ENCODE results near the gene GNG4. TPM values are rescaled to one million over a fixed set of nuclear protein-coding genes. Genes with fewer than 3 reads are reported as not detected.
"Not testable (repeated sequence)": the region's sequence is repeated elsewhere in the genome, so short reads cannot be mapped to it uniquely, and the experiment has no call there.

GNG4 gene
- total and polyA plus RNA-seq, 7 donors: 0.04 to 0.41 (median 0.05) TPM; not detected in 4

DNA sequence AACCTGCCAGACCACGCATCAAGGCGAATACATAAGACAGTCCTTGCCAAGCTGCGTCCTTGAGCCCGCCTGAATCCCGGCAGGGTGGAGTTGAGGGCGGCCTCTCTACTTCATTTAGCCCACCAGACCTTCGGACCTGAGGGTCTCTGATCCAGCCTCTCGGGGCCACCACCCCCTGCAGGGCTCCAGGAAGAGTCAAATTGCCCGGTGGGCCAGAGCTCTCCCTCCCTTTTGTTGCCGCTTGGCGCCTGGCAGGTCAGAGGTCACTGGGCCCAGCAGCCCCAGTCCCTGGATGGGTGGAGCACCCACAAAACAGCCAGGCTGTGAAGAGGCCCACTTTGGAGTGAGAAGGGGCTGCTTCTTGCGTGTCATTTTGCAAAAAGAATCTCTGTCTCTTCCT, 9.0 kb downstream of the GNG4 start:
- no peaks in the 10 kb centered on the region for H3K4me1 ChIP-seq
- no peak overlapping the region for H3K4me3 ChIP-seq
- no peaks in the 10 kb centered on the region for H3K9me3 ChIP-seq
- H3K27ac ChIP-seq: no peak overlapping the region
- H3K27me3 ChIP-seq (ENCODE audit: insufficient read depth in 3 of 3, low read length in 2 of 3): peaks cover 0 to 37% (median 6%) of the 10 kb centered on the region in 3 donors
- TF ChIP-seq, protein P1, sequence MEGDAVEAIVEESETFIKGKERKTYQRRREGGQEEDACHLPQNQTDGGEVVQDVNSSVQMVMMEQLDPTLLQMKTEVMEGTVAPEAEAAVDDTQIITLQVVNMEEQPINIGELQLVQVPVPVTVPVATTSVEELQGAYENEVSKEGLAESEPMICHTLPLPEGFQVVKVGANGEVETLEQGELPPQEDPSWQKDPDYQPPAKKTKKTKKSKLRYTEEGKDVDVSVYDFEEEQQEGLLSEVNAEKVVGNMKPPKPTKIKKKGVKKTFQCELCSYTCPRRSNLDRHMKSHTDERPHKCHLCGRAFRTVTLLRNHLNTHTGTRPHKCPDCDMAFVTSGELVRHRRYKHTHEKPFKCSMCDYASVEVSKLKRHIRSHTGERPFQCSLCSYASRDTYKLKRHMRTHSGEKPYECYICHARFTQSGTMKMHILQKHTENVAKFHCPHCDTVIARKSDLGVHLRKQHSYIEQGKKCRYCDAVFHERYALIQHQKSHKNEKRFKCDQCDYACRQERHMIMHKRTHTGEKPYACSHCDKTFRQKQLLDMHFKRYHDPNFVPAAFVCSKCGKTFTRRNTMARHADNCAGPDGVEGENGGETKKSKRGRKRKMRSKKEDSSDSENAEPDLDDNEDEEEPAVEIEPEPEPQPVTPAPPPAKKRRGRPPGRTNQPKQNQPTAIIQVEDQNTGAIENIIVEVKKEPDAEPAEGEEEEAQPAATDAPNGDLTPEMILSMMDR (IDR thresholded peaks at IDR 0.05): no peak
- ATAC-seq: no peak
- DNase-seq: no peak
- 74 to 78% (median 76%) methylated on average over 12 of the region's 12 CpGs for WGBS, 3 donors
- intact Hi-C loops (cut with DNase I): no loop called here
- no peaks in the 10 kb centered on the region for H3K36me3 ChIP-seq (ENCODE audit: insufficient read depth in 1 of 2, low read depth in 1 of 2)

DNA sequence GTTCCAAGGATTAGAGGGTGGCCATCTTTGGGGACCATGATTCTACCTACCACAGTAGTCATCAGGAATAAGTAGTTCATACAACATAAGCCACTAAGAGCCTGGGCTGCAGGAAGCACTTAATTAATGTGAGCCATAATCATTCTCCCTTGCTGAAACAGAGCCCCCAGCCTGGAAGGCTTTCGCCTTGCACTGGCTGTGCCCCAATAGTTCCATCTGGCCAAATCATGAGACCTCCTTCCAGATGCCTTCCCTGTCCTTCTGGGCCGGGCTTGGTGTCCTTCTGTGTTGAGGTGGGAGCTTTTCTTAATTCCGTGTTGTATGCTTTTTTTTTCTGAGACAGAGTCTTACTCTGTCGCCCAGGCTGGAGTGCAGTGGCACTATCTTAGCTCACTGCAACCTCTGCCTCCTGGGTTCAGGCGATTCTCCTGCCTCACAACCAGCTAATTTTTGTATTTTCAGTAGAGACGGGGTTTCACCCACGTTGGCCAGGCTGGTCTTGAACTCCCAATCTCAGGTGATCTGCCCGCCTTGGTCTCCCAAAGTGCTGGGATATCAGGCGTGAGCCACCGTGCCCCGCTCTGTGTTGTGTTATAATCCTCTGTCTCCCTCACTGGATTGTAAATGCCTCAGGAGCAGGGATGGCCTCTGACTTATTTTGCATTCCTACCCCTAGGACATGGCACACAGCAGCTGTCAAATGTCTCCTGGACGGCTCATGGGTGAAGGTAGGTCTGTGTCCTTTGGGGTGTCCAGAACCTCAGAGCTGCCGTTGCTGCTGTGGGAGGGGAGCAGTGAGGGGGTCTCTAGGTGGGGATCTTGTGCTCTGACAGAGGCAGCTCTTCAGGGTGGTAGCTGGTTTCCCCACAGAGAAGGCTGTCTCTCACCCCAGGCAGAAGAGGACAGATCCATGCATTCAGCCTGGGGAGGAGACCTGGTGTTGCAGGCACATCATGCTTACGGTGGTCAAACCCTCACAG, 10.1 kb downstream of the GNG4 start:
- no peaks in the 10 kb centered on the region for H3K4me1 ChIP-seq
- intact Hi-C loops (cut with DNase I): no loop called here
- no peak for ATAC-seq
- TF ChIP-seq, protein P1 (IDR thresholded peaks at IDR 0.05): no peak
- 71 to 82% (median 82%) methylated on average over 14 of the region's 14 CpGs for WGBS, 3 donors
- no peaks in the 10 kb centered on the region for H3K36me3 ChIP-seq (ENCODE audit: insufficient read depth in 1 of 2, low read depth in 1 of 2)
- H3K9me3 ChIP-seq: no peaks in the 10 kb centered on the region
- peaks cover 0 to 30% (median 6%) of the 10 kb centered on the region in 3 donors for H3K27me3 ChIP-seq (ENCODE audit: insufficient read depth in 3 of 3, low read length in 2 of 3)
- no peak overlapping the region for H3K4me3 ChIP-seq
- no peak overlapping the region for H3K27ac ChIP-seq
- no peak for DNase-seq

DNA sequence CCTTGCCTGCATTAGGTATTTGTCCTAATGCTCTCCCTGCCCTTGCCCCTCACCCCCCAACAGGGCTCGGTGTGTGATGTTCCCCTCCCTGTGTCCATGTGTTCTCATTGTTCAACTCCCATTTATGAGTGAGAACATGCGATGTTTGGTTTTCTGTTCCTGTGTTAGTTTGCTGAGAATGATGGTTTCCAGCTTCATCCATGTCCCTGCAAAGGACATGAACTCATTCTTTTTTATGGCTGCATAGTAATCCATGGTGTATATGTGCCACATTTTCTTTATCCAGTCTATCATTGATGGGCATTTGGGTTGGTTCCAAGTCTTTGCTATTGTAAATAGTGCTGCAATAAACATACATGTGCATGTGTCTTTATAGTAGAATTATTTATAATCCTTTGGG, 11.0 kb downstream of the GNG4 start:
- DNase-seq; ATAC-seq; H3K4me3 ChIP-seq; H3K36me3 ChIP-seq (ENCODE audit: insufficient read depth in 1 of 2, low read depth in 1 of 2); intact Hi-C loops (cut with DNase I); H3K27ac ChIP-seq; H3K9me3 ChIP-seq; H3K4me1 ChIP-seq: not testable (repeated sequence)
- peaks cover 0 to 23% (median 6%) of the 10 kb centered on the region in 3 donors for H3K27me3 ChIP-seq (ENCODE audit: insufficient read depth in 3 of 3, low read length in 2 of 3)
- WGBS, 3 donors: 88 to 98% (median 90%) methylated on average over 2 of the region's 2 CpGs

DNA sequence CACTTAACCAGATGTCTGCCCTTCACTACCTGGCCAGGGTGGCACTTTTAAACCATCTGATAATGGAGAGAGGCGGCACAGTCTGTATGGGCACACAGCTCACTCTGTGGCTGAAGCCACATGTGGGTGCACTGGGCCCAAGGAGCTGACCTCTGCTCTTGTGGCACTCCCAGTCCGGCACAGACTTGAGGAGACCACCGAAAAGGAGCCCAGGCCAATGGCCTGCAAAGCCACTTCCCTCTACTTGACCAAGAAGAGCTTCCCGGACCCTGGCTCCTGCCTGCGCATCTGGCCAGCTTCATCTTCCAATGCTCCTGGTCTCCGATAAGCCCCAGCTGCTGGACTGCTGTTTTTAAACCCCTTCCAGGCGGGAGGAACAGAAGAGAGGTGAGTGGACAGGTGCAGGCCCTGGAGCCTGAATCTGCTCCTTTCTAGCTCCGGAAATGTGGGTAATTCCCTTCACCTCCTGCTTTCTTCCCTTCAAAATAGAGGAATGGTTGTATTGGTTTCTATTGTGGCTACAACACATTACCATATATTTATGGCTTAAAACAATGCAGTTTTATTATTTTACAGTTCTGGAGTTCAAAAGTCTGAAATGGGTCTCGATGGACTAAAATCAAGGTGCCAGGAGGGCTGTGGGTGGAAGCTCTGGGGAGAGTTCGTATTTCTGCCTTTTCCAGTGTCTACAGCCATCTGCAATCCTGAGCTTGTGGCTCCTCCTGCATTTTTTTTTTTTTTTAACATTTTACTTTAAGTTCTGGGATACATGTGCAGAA, 11.6 kb downstream of the GNG4 start:
- intact Hi-C loops (cut with DNase I): no loop called here
- WGBS, 3 donors: 77 to 84% (median 79%) methylated on average over 10 of the region's 10 CpGs
- Histone ChIP-seq H3K27ac (no peak overlapping the region), H3K4me3 (no peak overlapping the region), H3K9me3 (no peaks in the 10 kb centered on the region), H3K36me3 (ENCODE audit: insufficient read depth in 1 of 2, low read depth in 1 of 2) (no peaks in the 10 kb centered on the region), H3K27me3 (ENCODE audit: insufficient read depth in 3 of 3, low read length in 2 of 3) (peaks cover 0 to 16% (median 6%) of the 10 kb centered on the region in 3 donors), H3K4me1 (no peaks in the 10 kb centered on the region)
- DNase-seq (no peak), ATAC-seq (no peak)
- TF ChIP-seq, protein P1 (IDR thresholded peaks at IDR 0.05): no peak

Data from psoas muscle (tissue), 8 donors.